ENCODE data around the gene MARF1. TPM values are rescaled to one million over a fixed set of nuclear protein-coding genes. Genes with fewer than 3 reads are reported as not detected.

Gene MARF1
- total RNA-seq, 4 donors from 2014 or later, result 50.7 to 55.5 (median 53.1) TPM

DNA sequence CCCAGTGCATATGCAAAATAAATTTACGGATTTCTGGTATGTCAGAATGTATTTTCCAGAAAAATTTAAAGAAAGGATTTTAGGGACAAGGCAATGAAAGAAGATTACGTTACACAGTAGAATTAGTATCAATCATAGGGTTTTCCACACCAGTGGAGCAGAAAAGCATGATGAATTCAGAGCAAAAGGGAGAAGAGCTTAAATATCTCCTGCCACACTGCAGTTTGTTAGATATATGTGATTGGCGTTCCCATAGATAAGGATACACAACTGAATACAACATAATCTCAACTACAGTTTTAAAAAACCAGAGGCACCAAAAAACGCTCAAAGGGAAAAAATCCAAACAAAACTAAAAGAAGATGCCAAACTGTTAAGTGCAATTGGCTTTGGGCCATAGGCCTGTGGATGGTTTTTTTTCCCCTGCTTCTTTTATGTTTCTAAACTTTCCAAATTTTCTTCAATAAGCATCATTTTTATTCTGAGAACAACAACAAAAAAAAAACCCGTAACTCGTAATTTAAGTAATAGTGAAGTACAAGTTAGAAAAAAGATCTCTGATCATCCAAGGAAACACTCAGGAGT, 22.3 kb downstream of the MARF1 start:
- TF ChIP-seq POLR2A (IDR thresholded peaks at IDR 0.05), result no peak
- no peak for TF ChIP-seq CTCF (IDR thresholded peaks at IDR 0.05)
- intact Hi-C loops (cut with DNase I), result no loop called here
- 78 to 84% methylated on average over 6 of the region's 6 CpGs for WGBS, 2 donors
- no peaks in the 10 kb centered on the region for H3K9me3 ChIP-seq
- H3K27ac ChIP-seq, result no peak overlapping the region
- H3K4me1 ChIP-seq, result no peaks in the 10 kb centered on the region
- H3K36me3 ChIP-seq, result peaks cover 70 to 79% of the 10 kb centered on the region in 2 donors
- no peak for DNase-seq
- no peaks in the 10 kb centered on the region for H3K27me3 ChIP-seq
- H3K4me3 ChIP-seq (replicated peaks in 1 of 3), result no peak overlapping the region

DNA sequence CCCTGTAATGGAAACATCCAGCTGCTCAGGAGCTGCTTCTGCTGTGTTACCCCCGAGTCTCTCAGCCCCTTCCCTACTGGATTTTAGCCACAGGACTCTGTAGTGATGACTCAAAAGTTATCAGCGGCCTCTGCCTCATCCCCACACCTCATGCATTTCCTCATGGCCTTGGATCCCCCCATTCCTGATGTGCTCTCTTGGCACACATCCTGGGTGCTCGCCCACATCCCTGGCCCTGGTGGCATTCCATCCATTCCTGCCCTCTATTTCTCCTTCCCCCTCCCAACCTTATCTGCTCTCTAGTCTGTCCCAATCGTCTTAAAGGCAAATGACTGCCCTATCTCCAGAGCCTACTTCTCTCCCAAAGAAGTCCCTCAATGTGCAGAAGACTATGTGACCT, 24.6 kb downstream of the MARF1 start:
- H3K4me1 ChIP-seq, result no peaks in the 10 kb centered on the region
- H3K27me3 ChIP-seq, result no peaks in the 10 kb centered on the region
- H3K27ac ChIP-seq, result no peak overlapping the region
- WGBS, 2 donors, result 86 to 96% methylated on average over 4 of the region's 4 CpGs
- intact Hi-C loops (cut with DNase I), result no loop called here
- TF ChIP-seq CTCF (IDR thresholded peaks at IDR 0.05), result no peak
- H3K36me3 ChIP-seq, result peaks cover 60 to 78% of the 10 kb centered on the region in 2 donors
- no peak for DNase-seq
- no peak overlapping the region for H3K4me3 ChIP-seq (replicated peaks in 1 of 3)
- no peaks in the 10 kb centered on the region for H3K9me3 ChIP-seq

GRCh38 chr16:15617901-15618300, 25.1 kb downstream of the MARF1 start:
- H3K9me3 ChIP-seq, result no peaks in the 10 kb centered on the region
- DNase-seq, result no peak
- TF ChIP-seq CTCF (IDR thresholded peaks at IDR 0.05) (no peak), POLR2A (IDR thresholded peaks at IDR 0.05) (no peak)
- intact Hi-C loops (cut with DNase I), result no loop called here
- no peak overlapping the region for H3K4me3 ChIP-seq (replicated peaks in 1 of 3)
- H3K36me3 ChIP-seq, result peaks cover 57 to 76% of the 10 kb centered on the region in 2 donors
- H3K4me1 ChIP-seq, result no peaks in the 10 kb centered on the region
- 95 to 99% methylated on average over 4 of the region's 4 CpGs for WGBS, 2 donors
- H3K27me3 ChIP-seq, result no peaks in the 10 kb centered on the region
- H3K27ac ChIP-seq, result no peak overlapping the region

DNA sequence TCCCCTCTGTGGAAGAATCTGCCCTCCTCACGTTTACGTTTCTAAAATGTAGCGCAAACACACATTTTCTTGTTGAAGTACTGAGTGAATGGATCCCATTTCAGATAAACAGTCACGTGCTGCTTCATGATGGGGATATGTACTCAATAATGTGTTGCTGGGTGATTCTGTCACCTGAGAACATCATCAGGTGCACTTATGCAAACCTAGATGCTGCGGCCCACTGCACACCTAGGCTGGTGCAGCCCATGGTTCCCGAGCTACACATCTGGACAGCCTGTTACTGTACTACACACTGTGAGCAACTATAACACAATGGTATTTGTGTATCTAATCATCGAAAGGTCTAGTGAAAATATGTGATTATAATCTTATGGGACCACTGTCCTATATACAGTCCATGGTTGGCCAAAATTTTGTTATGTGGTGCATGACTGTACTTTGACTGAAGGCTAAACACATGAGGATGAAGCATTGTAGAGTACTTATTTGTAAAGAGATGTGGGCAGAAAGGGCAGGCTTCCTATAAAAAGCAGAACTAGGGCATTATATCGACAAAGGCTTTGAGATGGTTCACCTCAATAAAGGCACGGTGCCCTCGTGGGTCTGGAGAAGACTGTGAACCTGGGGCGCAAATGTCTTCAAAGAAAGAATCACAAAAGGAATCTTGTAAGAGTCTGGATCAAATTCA, 26.3 kb downstream of the MARF1 start:
- no peaks in the 10 kb centered on the region for H3K27me3 ChIP-seq
- intact Hi-C loops (cut with DNase I), result no loop called here
- H3K27ac ChIP-seq, result no peak overlapping the region

More for the DNA sequence above, 26.3 kb downstream of the MARF1 start:
- Histone ChIP-seq H3K9me3 (no peaks in the 10 kb centered on the region), H3K4me3 (replicated peaks in 1 of 3) (no peak overlapping the region), H3K4me1 (no peaks in the 10 kb centered on the region), H3K36me3 (peaks cover 63 to 80% of the 10 kb centered on the region in 2 donors)
- 93 to 95% methylated on average over 11 of the region's 11 CpGs for WGBS, 2 donors
- TF ChIP-seq POLR2A (IDR thresholded peaks at IDR 0.05) (no peak), CTCF (IDR thresholded peaks at IDR 0.05) (no peak)
- no peak for DNase-seq

All from thyroid gland (tissue), 4 donors.